ENCODE data around the gene HASPIN. TPM values are rescaled to one million over a fixed set of nuclear protein-coding genes. Genes with fewer than 3 reads are reported as not detected.
A peak's percentile ranks its signal among the peaks of the same experiment; 100 is the strongest.

The HASPIN gene
- total and polyA plus RNA-seq, 2 of the 13 experiments (the other 11 are each of a cell fraction or from before 2014, with no cell fraction given), result 2.7 to 8.1 TPM

DNA sequence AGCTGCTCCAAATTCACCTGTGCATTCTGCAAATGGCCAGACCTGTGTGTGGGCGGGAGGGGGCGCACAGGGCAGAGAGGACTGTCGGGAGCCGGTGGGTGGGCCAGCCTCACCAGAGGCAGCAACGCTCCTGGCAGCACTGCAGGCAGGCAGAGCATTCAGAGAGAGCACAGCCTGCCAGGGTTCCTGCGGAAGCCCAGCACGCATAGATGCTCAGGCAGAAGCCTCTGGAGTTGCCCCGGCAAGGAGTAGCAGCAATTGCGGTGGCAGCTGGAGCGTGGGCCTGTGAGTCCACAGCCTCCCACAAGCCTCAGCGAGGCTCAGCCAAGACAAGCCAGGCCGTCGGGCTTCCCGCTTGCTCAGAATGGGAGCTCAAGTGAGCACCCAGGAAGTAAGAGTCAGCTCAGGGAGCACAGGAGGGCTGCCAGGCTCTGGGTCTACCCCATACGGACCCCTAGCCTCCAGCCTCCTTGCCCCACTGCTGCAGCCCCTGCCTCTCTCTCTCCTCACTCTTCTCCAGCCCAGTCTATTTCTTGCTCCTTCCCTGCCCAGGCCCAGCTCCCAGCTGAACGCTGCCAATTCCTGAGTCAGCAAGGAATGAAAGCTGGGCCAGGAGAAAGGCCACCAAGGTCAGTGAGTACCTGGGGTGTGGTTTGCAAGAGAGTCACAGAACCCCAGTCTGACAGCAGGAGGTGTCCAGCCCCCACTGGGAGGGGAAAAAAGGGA is 45.4 kb upstream of the HASPIN start (continued):
- TF ChIP-seq U2AF2 (IDR thresholded peaks at IDR 0.05; ENCODE audit: low read depth, low read length), result no peak
- peak; percentile 80 for TF ChIP-seq ZFX (CRISPR knock-in tag; IDR thresholded peaks at IDR 0.05; ENCODE audit: low read depth)
- TF ChIP-seq RARG (CRISPR knock-in tag; IDR thresholded peaks at IDR 0.05; ENCODE audit: low read depth), result no peak
- no peak for TF ChIP-seq ATRX (CRISPR knock-in tag; IDR thresholded peaks at IDR 0.05; ENCODE audit: borderline replicate concordance)
- no peak for TF ChIP-seq ZNF569 (CRISPR knock-in tag; IDR thresholded peaks at IDR 0.05; ENCODE audit: borderline replicate concordance)
- TF ChIP-seq ZNF563 (CRISPR knock-in tag; IDR thresholded peaks at IDR 0.05), result peak; percentile 73
- TF ChIP-seq ZNF768 (CRISPR knock-in tag; IDR thresholded peaks at IDR 0.05), result peak; percentile 80
- TF ChIP-seq, protein P1, sequence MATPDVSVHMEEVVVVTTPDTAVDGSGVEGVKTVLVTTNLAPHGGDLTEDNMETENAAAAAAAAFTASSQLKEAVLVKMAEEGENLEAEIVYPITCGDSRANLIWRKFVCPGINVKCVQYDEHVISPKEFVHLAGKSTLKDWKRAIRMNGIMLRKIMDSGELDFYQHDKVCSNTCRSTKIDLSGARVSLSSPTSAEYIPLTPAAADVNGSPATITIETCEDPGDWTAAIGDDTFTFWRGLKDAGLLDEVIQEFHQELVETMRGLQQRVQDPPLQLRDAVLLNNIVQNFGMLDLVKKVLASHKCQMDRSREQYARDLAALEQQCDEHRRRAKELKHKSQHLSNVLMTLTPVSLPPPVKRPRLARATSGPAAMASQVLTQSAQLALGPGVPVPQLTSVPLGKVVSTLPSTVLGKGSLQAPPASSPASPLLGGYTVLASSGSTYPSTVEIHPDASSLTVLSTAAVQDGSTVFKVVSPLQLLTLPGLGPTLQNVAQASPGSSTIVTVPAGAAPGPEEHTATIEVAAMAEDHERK (CRISPR knock-in tag; IDR thresholded peaks at IDR 0.05; ENCODE audit: low read depth), result no peak
- 0 out of 2 replicates have a peak, but pooled peaks have one; percentile 40 for TF ChIP-seq MAFG (CRISPR knock-in tag; IDR thresholded peaks at IDR 0.05)
- TF ChIP-seq CTCF (CRISPR knock-in tag; IDR thresholded peaks at IDR 0.05), result peak; percentile 78
- TF ChIP-seq KAT8 (CRISPR knock-in tag; IDR thresholded peaks at IDR 0.05), result 0 out of 2 replicates have a peak, but pooled peaks have one; percentile 22
- TF ChIP-seq RARA (CRISPR knock-in tag; IDR thresholded peaks at IDR 0.05), result no peak
- no peak for TF ChIP-seq SALL1 (CRISPR knock-in tag; IDR thresholded peaks at IDR 0.05)
- no peak for TF ChIP-seq RCOR2 (CRISPR knock-in tag; IDR thresholded peaks at IDR 0.05)
- TF ChIP-seq SMARCC2 (IDR thresholded peaks at IDR 0.05), result no peak
- TF ChIP-seq ZNF263 (CRISPR knock-in tag; IDR thresholded peaks at IDR 0.05), result peak; percentile 91
- TF ChIP-seq, protein P2, sequence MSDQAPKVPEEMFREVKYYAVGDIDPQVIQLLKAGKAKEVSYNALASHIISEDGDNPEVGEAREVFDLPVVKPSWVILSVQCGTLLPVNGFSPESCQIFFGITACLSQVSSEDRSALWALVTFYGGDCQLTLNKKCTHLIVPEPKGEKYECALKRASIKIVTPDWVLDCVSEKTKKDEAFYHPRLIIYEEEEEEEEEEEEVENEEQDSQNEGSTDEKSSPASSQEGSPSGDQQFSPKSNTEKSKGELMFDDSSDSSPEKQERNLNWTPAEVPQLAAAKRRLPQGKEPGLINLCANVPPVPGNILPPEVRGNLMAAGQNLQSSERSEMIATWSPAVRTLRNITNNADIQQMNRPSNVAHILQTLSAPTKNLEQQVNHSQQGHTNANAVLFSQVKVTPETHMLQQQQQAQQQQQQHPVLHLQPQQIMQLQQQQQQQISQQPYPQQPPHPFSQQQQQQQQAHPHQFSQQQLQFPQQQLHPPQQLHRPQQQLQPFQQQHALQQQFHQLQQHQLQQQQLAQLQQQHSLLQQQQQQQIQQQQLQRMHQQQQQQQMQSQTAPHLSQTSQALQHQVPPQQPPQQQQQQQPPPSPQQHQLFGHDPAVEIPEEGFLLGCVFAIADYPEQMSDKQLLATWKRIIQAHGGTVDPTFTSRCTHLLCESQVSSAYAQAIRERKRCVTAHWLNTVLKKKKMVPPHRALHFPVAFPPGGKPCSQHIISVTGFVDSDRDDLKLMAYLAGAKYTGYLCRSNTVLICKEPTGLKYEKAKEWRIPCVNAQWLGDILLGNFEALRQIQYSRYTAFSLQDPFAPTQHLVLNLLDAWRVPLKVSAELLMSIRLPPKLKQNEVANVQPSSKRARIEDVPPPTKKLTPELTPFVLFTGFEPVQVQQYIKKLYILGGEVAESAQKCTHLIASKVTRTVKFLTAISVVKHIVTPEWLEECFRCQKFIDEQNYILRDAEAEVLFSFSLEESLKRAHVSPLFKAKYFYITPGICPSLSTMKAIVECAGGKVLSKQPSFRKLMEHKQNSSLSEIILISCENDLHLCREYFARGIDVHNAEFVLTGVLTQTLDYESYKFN (CRISPR knock-in tag; conservative IDR thresholded peaks at IDR 0.05), result no peak
- peak; percentile 31; the same call in 1 of the 2 replicates for TF ChIP-seq STAG1 (CRISPR knock-in tag; IDR thresholded peaks at IDR 0.05)
- TF ChIP-seq FOXK2 (IDR thresholded peaks at IDR 0.05), result no peak
- no peak for TF ChIP-seq ZNF740 (CRISPR knock-in tag; IDR thresholded peaks at IDR 0.05)
- no peak for TF ChIP-seq ZNF3 (CRISPR knock-in tag; IDR thresholded peaks at IDR 0.05)
- no peak for TF ChIP-seq TERF1 (CRISPR knock-in tag; IDR thresholded peaks at IDR 0.05)
- TF ChIP-seq, protein P3, sequence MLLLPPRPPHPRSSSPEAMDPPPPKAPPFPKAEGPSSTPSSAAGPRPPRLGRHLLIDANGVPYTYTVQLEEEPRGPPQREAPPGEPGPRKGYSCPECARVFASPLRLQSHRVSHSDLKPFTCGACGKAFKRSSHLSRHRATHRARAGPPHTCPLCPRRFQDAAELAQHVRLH (CRISPR knock-in tag; IDR thresholded peaks at IDR 0.05; ENCODE audit: borderline replicate concordance, low read depth), result 0 out of 2 replicates have a peak, but pooled peaks have one; percentile 47

Measured in HepG2 (cell line).